ENCODE measurements around the gene MAD1L1.
A peak's percentile ranks its signal among the peaks of the same experiment; 100 is the strongest.

The MAD1L1 gene

DNA sequence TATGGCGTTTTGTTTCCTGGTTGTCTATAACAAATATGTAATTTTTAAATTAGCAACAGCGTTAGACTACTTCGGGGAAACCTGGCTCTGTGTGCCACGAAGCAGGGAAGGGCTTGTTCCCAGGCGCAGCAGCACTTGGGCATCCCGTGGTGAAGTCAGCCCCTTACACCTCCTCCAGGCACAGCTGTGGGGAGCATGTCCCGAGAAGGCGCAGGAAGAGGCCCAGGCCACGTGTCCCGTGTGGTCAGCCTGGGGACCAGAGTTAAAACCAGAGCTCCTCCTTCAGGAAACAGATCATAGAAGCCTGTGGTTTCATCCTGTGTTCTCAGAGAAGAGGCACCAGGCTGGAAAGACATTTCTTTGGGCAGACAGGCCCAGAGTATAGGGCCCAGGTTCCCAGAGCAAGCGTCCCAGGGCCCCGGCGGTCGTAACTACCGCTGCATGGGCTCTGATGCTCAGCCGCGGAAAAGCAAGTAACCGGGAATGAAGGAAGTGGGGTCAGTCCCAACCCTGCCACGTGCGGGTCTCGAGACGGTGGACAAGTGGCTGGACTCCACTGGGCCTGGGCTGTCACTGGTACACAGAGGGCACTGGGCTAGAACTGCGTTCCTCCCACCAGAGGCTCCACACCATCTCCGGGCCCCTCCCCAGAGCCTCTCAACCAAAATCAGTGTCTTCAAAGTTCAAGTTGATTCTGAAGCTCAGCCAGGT, 16.4 kb upstream of the MAD1L1 start:
- Histone ChIP-seq H3K27me3 (no peaks in the 10 kb centered on the region), H3K9me3 (no peaks in the 10 kb centered on the region), H3K27ac (peak overlapping the region; percentile 24), H3K4me1 (ENCODE audit: control insufficient read depth in 1 of 2, insufficient read depth in 1 of 2, low read depth in 1 of 2, low read length in 1 of 2) (peaks cover 17 to 24% of the 10 kb centered on the region in 2 experiments), H3K36me3 (no peaks in the 10 kb centered on the region), H3K4me3 (ENCODE audit: low read depth in 1 of 2, low read length in 1 of 2) (no peak overlapping the region)
- TF ChIP-seq, protein P1, sequence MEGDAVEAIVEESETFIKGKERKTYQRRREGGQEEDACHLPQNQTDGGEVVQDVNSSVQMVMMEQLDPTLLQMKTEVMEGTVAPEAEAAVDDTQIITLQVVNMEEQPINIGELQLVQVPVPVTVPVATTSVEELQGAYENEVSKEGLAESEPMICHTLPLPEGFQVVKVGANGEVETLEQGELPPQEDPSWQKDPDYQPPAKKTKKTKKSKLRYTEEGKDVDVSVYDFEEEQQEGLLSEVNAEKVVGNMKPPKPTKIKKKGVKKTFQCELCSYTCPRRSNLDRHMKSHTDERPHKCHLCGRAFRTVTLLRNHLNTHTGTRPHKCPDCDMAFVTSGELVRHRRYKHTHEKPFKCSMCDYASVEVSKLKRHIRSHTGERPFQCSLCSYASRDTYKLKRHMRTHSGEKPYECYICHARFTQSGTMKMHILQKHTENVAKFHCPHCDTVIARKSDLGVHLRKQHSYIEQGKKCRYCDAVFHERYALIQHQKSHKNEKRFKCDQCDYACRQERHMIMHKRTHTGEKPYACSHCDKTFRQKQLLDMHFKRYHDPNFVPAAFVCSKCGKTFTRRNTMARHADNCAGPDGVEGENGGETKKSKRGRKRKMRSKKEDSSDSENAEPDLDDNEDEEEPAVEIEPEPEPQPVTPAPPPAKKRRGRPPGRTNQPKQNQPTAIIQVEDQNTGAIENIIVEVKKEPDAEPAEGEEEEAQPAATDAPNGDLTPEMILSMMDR (IDR thresholded peaks at IDR 0.05): no peak

DNA sequence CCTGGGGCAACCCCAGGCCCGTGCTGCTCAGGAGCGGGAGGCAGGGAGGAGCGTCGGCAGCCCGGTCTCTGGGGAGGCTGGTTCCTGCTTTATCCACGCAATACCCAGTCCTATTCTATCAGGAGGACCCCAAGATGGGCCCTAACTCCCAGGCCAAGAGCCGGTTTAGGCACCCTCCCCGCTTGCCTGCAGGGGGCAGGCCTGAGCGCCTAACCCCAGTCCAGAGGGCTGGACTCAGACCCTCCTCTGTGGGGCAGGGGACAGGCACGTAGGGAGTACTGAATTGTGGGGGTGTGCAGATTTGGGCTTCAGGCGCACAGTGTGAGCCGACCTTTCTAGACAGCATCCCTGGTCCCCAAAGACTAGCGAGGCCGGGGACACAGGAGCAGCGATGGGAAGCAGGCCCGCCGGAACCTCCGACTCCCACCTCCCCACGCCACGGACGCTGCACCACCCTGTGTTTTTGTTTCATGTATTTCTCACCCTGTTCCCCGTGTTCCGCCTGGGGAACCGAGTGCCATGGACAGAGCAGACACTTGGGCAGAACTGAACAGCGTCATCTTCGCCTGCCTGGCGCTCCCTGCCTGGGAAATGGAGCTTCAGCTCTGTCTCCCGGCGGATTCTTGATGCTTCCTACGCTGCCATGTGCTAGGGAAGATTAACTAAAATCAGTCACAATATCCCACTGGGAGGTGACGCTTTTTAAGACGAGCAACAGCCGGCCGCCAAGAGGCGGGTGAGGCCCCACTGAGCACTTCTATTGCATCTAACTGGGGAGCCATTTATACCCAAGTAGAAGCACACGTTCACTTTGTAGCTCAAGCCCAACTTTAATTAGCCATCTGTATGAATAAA, 14.6 kb upstream of the MAD1L1 start:
- no peak overlapping the region for H3K27ac ChIP-seq
- H3K27me3 ChIP-seq: no peaks in the 10 kb centered on the region
- no peak overlapping the region for H3K4me3 ChIP-seq (ENCODE audit: low read depth in 1 of 2, low read length in 1 of 2)
- peaks cover 27 to 31% of the 10 kb centered on the region in 2 experiments for H3K4me1 ChIP-seq (ENCODE audit: control insufficient read depth in 1 of 2, insufficient read depth in 1 of 2, low read depth in 1 of 2, low read length in 1 of 2)
- no peaks in the 10 kb centered on the region for H3K9me3 ChIP-seq
- H3K36me3 ChIP-seq: no peaks in the 10 kb centered on the region
- TF ChIP-seq, protein P1 (IDR thresholded peaks at IDR 0.05): peak; percentile 52

DNA sequence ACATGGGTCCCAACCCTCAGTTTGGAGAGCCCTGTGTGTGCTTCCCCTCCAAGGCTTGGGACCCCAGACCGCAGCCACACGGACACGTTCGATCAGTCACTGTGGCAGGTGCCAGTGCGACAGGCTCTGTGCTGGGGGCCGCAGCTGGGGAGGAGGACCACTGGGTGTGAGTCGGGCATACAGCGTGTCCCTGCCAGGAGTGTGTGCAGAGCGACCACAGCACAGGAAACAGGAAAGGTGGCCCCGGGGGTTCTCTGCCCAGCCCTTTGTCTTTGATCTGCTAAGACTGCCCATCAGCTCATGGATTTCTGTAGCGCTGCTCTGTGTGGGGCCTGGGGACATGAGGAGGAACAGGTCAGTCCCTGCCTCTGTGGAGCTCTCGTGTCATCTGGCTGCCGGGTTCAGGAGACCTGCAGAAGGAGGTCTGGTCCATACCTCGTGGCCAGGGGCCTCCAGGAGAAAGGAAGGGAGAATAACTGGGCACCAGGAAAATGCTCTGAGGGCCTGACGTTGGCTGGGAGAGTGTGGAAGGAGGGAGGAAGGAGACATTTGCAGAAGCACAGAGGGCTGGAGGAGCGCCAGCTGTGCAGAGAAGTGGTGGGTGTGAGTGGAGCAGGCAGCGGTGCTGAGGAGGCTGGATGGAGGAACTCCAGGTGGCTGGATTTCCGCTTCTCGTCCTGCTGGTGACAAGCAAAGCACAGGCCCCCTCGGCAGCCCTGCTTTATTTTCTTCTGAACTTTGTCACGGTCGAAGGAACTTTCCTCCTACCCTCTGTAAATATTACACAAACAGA, 13.3 kb upstream of the MAD1L1 start:
- no peaks in the 10 kb centered on the region for H3K27me3 ChIP-seq
- no peak overlapping the region for H3K4me3 ChIP-seq (ENCODE audit: low read depth in 1 of 2, low read length in 1 of 2)
- TF ChIP-seq, protein P1 (IDR thresholded peaks at IDR 0.05): no peak
- no peaks in the 10 kb centered on the region for H3K9me3 ChIP-seq
- H3K4me1 ChIP-seq (ENCODE audit: control insufficient read depth in 1 of 2, insufficient read depth in 1 of 2, low read depth in 1 of 2, low read length in 1 of 2): peaks cover 35 to 39% of the 10 kb centered on the region in 2 experiments
- no peak overlapping the region for H3K27ac ChIP-seq
- no peaks in the 10 kb centered on the region for H3K36me3 ChIP-seq

DNA sequence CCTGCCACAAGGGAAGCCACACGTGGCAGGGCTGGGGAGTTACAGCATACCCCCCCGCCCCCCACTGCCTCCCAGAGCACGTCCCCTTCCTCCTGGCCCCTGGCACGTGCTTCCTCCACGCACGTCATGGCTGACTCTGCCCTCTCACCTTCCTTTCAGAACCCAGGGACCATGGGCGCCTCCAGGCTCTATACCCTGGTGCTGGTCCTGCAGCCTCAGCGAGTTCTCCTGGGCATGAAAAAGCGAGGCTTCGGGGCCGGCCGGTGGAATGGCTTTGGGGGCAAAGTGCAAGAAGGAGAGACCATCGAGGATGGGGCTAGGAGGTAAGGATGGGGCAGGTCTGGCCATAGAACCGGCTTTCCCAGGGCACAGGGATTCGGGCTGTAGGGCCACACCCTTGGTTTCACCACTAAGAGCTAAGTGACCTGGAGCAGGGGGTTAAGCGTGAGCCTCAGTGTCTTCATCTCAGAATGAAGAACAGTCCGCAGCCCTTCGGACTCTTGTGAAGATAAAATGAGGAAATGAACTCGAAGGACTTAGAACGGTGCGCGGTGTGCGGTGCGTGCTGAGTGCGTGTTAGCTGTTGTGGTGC, 11.8 kb upstream of the MAD1L1 start:
- Histone ChIP-seq H3K4me1 (ENCODE audit: control insufficient read depth in 1 of 2, insufficient read depth in 1 of 2, low read depth in 1 of 2, low read length in 1 of 2) (peaks cover 34% of the 10 kb centered on the region in 2 experiments), H3K36me3 (peaks cover under 1% of the 10 kb centered on the region), H3K27me3 (no peaks in the 10 kb centered on the region), H3K9me3 (no peaks in the 10 kb centered on the region), H3K27ac (no peak overlapping the region), H3K4me3 (ENCODE audit: low read depth in 1 of 2, low read length in 1 of 2) (no peak overlapping the region)
- TF ChIP-seq, protein P1 (IDR thresholded peaks at IDR 0.05): no peak

DNA sequence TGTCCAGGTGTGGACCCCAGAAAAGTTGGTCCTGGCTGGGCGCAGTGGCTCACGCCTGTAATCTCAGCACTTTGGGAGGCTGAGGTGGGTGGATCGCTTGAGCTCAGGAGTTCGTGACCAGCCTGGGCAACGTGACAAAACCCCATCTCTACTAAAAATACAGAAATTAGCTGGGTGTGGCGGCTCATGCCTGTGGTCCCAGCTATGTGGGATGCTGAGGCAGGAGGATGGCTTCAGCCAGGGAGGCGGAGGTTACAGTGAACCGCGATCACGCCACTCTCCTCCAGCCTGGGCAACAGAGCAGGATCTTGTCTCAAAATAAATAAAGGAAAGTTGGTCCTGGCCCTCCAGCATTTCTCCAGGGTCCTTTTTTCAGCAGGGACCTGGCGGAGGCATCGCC, 10.7 kb upstream of the MAD1L1 start:
- Histone ChIP-seq H3K27me3 (no peaks in the 10 kb centered on the region), H3K9me3 (no peaks in the 10 kb centered on the region), H3K4me1 (ENCODE audit: control insufficient read depth in 1 of 2, insufficient read depth in 1 of 2, low read depth in 1 of 2, low read length in 1 of 2) (peaks cover 24 to 25% of the 10 kb centered on the region in 2 experiments), H3K36me3 (peaks cover 8% of the 10 kb centered on the region), H3K27ac (no peak overlapping the region), H3K4me3 (ENCODE audit: low read depth in 1 of 2, low read length in 1 of 2) (no peak overlapping the region)
- TF ChIP-seq, protein P1 (IDR thresholded peaks at IDR 0.05): no peak
